Measurements from ENCODE around the gene DENND1B.

DNA sequence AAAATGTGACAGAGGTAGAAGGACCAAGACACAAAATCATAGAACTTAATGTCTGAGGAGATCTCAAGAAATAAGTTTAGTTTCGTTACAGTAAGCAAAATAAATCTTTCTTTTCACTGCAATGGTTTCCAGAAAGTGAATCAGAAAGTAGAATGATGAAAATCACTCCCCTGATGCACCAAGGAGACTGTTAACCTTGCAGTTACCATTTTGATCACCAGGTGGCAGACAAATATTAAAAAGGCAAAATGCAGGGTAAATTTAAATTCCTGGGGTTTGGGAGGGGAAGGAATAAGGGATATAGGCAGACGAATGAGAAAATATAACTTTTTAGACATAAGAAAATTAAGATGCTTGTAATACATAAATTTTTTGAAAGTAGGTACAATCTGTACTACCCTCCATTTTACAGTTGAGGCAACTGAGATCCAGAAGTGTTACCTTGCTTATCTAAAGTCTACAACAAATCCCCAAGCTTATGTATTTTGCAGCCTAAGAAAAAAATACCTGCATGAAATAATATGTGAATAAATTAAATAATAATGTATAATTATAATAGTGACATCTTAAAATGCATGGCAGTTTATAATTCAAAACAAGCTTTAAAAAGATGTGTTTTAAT is 254.1 kb downstream of the DENND1B start:
- TF ChIP-seq, protein P1, sequence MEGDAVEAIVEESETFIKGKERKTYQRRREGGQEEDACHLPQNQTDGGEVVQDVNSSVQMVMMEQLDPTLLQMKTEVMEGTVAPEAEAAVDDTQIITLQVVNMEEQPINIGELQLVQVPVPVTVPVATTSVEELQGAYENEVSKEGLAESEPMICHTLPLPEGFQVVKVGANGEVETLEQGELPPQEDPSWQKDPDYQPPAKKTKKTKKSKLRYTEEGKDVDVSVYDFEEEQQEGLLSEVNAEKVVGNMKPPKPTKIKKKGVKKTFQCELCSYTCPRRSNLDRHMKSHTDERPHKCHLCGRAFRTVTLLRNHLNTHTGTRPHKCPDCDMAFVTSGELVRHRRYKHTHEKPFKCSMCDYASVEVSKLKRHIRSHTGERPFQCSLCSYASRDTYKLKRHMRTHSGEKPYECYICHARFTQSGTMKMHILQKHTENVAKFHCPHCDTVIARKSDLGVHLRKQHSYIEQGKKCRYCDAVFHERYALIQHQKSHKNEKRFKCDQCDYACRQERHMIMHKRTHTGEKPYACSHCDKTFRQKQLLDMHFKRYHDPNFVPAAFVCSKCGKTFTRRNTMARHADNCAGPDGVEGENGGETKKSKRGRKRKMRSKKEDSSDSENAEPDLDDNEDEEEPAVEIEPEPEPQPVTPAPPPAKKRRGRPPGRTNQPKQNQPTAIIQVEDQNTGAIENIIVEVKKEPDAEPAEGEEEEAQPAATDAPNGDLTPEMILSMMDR (IDR thresholded peaks at IDR 0.05 in 4 of 5, conservative IDR thresholded peaks at IDR 0.05 in 1 of 5) = peak in 2 of 5 experiments; percentile 23 to 48
- no peak for TF ChIP-seq POLR2A (IDR thresholded peaks at IDR 0.05)
